UCSD-AML1 (cell line): ENCODE measurements around the gene LMOD2.

Experiments used
- DNase-seq: peaks from one replicate; lab custom pipeline; 2025; ENCODE audit not compliant: unreplicated experiment; lab: John Stamatoyannopoulos, UW

The LMOD2 gene

DNA sequence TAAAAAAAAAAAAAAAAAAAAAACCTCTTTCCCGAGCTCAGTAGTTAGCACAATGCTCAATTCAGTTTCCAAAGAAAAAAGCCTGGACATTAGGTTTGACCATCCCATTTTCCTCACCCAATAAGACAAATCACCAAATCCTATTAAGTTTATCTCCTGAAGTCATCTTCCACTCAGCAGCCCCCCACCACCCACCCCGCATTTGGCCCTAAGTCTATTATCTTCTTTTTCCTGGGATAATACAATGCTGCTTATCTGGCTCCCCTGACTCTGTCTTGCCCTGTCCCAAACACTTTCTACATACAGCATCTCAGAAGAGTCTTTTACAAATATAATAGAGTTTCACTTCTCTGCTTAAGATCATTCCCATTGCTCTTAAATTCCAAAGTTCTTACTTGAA lies 17.8 kb upstream of the LMOD2 start:
- DNase-seq: no peak

DNA sequence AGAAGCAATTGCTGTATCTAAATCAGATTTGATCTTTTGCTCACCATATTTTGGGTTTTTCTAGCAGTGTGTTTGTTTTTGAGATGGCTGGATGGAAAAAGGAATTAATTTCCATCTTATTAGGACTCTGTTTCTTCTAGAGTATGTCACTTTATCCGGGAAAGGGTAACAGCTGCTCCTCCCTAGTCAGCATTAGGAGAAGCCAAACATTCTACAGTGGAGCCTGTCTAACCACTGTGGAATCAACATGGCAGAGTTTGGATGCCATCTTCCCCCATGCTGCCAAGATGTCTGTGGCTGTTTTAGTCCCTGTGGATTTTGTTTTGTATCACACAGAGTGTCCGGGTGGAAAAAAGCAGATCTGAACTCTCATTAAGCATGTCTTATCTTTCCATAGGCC lies 16.0 kb upstream of the LMOD2 start:
- no peak for DNase-seq

DNA sequence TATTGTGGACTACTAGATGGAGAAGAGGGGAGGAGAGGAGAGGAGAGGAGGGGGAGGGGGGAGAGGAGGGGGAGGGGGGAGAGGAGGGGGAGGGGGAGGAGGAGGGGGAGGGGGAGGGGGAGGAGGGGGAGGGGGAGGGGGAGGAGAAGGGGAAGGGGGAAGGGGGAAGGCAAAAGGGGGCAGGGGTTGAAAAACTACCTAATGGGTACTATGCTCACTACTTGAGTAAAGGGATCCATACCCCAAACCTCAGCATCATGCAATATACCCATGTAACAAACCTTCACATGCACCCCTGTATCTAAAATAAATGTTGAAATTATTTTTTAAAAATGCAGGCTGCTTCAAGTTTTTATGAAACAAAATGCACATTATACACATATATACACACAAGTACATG lies 15.1 kb upstream of the LMOD2 start:
- no peak for DNase-seq

GRCh38 chr7:123641901-123642300 lies 13.8 kb upstream of the LMOD2 start:
- no peak for DNase-seq

- no peak for DNase-seq
Measured at GRCh38 chr7:123643495-123644441, 11.9 kb upstream of the LMOD2 start.

GRCh38 chr7:123645516-123645915 lies 10.2 kb upstream of the LMOD2 start:
- DNase-seq: no peak

DNA sequence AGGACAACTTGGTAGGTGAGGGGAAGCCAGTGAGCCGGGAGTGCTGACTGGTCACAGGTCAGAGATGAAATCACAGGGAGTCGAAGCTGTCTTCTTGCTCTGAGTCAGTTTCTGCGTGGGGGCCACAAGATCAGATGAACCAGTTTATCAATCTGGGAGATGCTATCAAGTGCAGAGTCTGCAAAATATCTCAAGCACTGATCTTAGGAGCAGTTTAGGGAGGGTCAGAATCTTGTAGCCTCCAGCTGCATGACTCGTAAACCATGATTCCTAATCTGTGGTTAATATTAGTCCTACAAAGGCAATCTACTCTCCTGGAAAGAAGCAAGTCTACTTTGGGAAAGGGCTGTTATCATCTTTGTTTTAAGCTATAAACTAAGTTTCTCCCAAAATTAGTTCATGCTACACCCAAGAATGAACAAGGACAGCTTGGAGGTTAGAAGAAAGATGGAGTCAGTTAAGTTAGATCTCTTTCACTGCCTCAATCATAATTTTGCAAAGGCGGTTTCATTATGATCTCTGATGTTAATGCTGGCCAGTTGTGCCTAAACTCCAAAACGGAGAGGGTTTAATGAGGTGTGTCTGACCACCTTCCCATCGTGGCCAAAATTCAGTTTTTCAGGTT lies 8.4 kb upstream of the LMOD2 start:
- no peak for DNase-seq

DNA sequence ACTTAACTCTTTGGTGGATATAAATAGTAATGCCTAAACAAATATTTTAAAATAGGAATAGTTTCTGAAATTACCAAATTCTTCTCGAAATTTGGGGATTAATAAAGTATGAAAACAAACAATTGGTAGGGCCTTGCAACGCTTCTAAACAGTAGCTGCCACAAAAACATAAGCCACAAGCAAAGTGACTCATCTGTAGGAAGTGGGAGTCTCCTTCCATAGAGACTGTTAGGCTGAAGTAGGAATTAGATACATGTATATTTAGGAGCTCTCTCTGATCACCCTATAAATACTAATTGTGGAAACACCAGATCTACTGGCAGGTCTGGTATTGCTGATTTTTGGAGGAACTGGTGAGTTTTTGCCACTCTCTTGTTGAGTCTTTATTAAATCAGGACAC lies 5.7 kb upstream of the LMOD2 start:
- no peak for DNase-seq

DNA sequence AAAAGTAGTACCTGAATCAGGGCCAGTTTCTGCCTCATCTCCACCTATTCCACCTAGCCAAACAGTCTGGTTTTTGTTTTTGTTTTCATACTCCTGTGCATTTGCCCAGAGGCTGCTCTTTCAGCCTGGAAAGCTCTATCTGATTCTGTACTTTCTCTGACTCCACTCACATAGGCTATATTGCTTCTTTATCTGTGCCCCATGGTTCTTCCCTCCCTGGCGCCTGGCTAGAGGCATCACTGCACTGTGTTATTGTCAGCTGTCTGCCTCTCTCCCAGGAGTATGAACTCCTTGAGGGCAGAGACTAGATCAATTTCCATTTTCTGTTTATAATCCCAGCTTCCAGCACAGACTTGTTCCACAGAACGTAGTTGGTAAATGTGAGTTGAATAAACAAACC lies 5.1 kb upstream of the LMOD2 start:
- no peak for DNase-seq

DNA sequence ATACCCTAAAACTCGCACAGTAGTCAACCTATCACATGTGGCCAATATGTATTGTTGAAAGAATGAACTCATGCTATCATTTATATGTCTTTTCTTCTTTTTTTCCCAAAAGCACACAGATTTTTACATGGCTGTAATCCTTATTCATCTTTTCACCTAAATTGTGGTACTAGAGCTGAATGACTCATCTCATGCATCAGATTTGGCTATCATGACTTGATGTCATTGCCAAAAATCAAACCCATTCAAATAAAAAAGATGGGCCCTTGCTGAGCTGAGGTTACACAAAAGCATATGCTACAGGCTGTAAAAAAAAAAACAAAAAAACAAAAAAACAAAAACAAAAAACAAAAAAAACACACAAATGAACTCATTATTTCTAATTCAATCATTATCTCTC lies 3.3 kb upstream of the LMOD2 start:
- DNase-seq: no peak

DNA sequence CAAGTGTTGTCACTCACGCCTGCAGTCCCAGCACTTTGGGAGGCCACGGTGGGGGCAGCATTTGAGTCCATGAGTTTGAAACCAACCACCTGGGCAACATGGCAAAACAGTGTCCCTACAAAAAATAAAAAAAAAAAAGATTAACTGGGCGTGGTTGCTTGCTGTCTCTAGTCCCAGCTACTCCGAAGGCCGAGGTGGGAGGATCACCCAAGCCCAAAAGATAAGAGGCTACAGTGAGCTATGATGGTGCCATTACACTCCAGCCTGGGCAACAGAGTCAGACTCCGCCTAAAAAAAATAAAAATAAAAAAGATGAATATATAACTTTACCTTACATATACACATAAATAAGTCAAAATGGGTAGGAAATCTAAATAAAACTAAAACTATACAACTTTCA lies 2.5 kb upstream of the LMOD2 start:
- no peak for DNase-seq

DNA sequence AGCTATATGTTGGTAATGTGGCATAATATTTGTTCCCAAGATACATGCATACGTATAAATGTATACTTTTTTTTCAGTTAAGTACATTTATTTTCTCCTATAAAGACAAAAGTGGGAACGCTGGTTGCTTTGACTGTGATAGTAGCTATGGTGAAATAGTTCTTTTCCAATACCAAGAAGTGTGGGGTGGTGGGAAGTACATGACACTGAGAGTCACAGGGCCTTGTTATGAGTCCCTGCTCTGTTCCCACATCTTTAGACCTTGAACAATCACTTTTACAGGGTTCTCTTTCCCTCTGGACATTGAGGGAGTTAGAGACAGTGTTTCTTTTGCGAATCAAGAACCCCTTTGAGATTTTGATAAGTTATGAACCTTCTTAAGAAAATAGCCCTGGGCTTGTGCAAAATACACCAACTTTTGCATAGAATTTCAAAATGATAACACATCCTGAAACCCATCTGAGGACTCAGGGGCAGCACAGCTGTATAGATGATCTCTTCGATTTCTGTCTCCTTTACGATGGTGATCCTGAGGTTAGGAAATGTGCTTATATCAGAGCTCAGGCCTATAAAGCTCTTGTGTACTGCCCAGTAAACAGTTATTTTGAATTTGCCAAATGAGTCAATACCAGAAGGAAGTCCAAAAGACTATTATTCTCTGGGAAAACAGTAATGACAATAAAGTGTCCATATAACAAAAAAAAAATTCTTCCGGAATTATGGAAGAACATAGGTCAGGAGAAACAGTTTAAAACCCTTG lies 1.1 kb downstream of the LMOD2 start:
- DNase-seq: no peak

- no peak for DNase-seq
Measured at GRCh38 chr7:123657304-123657685, 1.6 kb downstream of the LMOD2 start.

DNA sequence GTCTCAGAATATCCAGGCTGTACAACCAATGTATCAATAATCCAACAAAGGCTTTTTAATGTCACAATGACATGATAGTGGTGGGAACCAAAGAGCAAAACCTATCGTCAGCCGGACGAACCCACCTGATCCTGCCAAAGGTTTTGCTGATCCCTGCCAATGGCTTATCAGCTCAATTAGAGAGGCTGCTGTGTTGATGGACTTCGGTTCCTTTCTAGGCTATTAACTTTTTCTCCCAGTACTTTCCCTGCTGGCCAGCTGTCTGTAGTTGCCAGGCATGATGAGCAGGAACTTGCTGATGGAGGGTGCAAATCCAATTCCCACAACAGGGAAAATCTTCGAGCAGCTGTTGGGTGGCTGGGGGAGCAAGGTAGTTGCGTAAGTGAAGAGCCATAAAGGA lies 2.4 kb downstream of the LMOD2 start:
- DNase-seq: no peak

DNA sequence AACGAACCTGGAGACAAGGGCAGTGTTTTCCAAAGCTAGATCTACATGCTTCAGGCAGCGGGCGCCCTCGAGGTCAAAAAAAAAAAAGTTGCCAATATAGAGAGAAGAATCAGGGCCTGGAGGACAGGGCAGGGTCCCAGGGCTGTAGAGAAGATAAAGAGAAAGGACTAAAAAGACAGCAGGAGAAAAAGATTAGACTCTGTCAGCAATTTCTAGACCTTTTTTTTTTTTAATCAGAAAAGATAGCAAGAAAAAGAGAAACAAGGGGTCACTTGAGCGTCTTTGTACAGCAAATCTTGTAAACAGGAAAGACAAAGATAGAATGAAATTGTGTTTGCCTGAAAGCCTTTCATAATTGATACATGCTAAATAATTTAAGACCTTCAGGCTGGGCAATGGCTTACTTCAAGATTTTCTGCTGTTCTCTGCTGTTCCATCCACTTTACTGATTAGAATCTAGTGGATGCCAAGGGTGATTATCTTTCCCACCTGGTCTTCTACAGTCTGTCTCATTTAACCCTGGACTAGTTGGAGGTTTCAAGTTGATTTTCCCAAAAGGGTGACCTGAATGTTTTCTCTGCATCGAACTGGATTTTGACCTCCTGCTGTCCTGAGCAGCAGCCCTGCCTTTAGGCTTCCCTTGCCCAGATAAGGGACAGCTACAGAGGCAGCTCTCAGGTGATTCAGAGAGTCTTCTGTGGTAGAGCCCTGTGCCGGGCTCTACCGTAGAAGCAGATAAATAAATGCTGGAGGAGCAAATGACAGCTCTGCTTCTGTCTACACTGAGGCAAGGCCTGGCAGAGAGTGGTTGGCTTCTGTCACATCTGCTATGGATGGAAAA lies 5.1 kb downstream of the LMOD2 start:
- no peak for DNase-seq

DNA sequence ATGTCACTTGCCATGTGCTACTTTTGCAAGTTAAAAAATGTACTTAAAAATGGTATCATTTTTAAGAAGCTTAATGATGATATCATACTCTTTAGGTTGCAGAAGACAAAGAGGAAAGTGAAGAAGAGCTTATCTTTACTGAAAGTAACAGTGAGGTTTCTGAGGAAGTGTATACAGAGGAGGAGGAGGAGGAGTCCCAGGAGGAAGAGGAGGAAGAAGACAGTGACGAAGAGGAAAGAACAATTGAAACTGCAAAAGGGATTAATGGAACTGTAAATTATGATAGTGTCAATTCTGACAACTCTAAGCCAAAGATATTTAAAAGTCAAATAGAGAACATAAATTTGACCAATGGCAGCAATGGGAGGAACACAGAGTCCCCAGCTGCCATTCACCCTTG lies 6.1 kb downstream of the LMOD2 start:
- no peak for DNase-seq

GRCh38 chr7:123662293-123662692 lies 6.6 kb downstream of the LMOD2 start:
- DNase-seq: no peak

- DNase-seq: no peak
Measured at GRCh38 chr7:123662755-123663154, 7.1 kb downstream of the LMOD2 start.

- DNase-seq: no peak
Measured at GRCh38 chr7:123663200-123663599, 7.5 kb downstream of the LMOD2 start.

DNA sequence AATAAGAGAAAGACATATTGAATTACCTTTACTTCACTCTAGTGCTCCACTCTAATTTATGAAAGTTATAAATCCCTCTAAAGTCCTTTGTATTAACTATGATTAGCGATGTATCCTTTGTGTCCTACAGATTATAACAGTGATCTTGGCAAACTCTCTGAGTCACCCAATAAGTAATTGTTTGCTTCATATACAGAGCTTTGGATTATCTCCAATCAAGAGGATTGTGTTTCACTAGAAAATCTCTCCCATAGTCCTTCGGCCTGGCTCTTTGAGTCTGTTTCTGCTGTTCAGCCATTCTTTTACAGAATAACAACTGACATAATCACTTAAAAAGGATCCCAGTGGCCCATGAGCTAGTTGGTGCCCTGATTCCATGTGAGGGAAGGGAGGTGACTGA lies 9.5 kb downstream of the LMOD2 start:
- no peak for DNase-seq

- DNase-seq: no peak
Measured at GRCh38 chr7:123665896-123666295, 10.2 kb downstream of the LMOD2 start.
